HCT116 (cell line): ENCODE results near the gene RAD50. TPM values are rescaled to one million over a fixed set of nuclear protein-coding genes. Genes with fewer than 3 reads are reported as not detected.

Source experiments
- ATAC-seq: fragments of 200-7000 bp; cut with Tn5 transposase; 2 replicates; pipeline ENCODE4 v1.9.1; 2020; ENCODE audit warnings: mild to moderate bottlenecking, moderate library complexity
- BruUV-seq: library from RNA; stranded (reverse); fragments of 400-500 nt; replicated peaks from 2 replicates; lab custom pipeline; 2021; lab: Mats Ljungman, UMichigan
- CTCF ChIA-PET: fragments of 300-600 bp; sonication (Branson Sonifier 250); formaldehyde crosslinking; loops from one replicate; lab custom pipeline; 2021; ENCODE audit warnings: antibody characterized with exemption; lab: Charles Lee
- POLR2A ChIA-PET: fragments of 300-600, 350-600 bp; sonication (Branson Sonifier 250); formaldehyde crosslinking; loops from one replicate; lab custom pipeline; 2021; ENCODE audit warnings: antibody characterized with exemption; lab: Charles Lee
- RAD21 ChIA-PET, 2 experiments: fragments of 300-600 bp; sonication (Branson Sonifier 250); formaldehyde crosslinking; loops; one replicate each; lab custom pipeline; 2023; ENCODE audit warnings: low total read pairs in 2 of 2; ENCODE audit not compliant: uncharacterized antibody in 2 of 2, unreplicated experiment in 2 of 2, low non-redundant PET in 1 of 2; lab: Charles Lee
- DNase-seq: peaks from one replicate; pipeline ENCODE4 v3.0.0-alpha.2; 2010; ENCODE audit warnings: low read depth, low spot score
- H2AFZ ChIP-seq: fragments of 200-600 bp; shearing (Covaris generic), sonication (generic); 2 replicates; pipeline ENCODE4 v1.6.1; 2017; ENCODE audit warnings: low read depth, mixed run types, mixed read lengths, antibody characterized with exemption, low read length; ENCODE audit not compliant: poor library complexity, severe bottlenecking
- H3K27ac ChIP-seq: 2 replicates; pipeline ENCODE4 v1.5.1; 2012; ENCODE audit warnings: low read depth, low read length
- H3K27me3 ChIP-seq: fragments of 200-600 bp; sonication (generic); 2 replicates; pipeline ENCODE4 v1.6.1; 2016; ENCODE audit warnings: mixed run types, low read length, mixed read lengths; ENCODE audit not compliant: insufficient read depth
- H3K36me3 ChIP-seq, 2 experiments: fragments of 200-500 bp in 1 of 2; fragments of 200-600 bp in 1 of 2; sonication (Bioruptor generic) in 1 of 2; sonication (generic) in 1 of 2; 2 replicates each; pipeline versions ENCODE4 v1.5.1 to v1.6.1; 2014 to 2016; ENCODE audit warnings: low read length in 2 of 2, inconsistent platforms in 1 of 2, mixed read lengths in 1 of 2, mixed run types in 1 of 2; ENCODE audit not compliant: insufficient read depth in 2 of 2, control insufficient read depth in 1 of 2
- H3K4me1 ChIP-seq, 2 experiments: fragments of 200-600 bp in 1 of 2; sonication (generic) in 1 of 2; 2 replicates each; pipeline versions ENCODE4 v1.5.1 to v1.6.1; 2012 to 2017; ENCODE audit warnings: low read length in 2 of 2, inconsistent platforms in 1 of 2, mild to moderate bottlenecking in 1 of 2, mixed read lengths in 1 of 2, mixed run types in 1 of 2, moderate library complexity in 1 of 2; ENCODE audit not compliant: insufficient read depth in 2 of 2, control insufficient read depth in 1 of 2
- H3K4me2 ChIP-seq: fragments of 200-600 bp; sonication (generic); 2 replicates; pipeline ENCODE4 v1.6.1; 2017; ENCODE audit warnings: mixed run types, low read length, mixed read lengths
- H3K4me3 ChIP-seq, 2 experiments: fragments of 200-600 bp in 1 of 2; sonication (generic) in 1 of 2; replicated peaks in 1 of 2; 2 replicates each; pipeline ENCODE4 v1.5.1; 2011 to 2016; ENCODE audit warnings: low read length in 2 of 2, control low read depth in 1 of 2, low read depth in 1 of 2, mild to moderate bottlenecking in 1 of 2, mixed read lengths in 1 of 2, mixed run types in 1 of 2
- H3K79me2 ChIP-seq: fragments of 200-600 bp; sonication (generic); 2 replicates; pipeline ENCODE4 v1.6.1; 2017; ENCODE audit warnings: mild to moderate bottlenecking, mixed run types, low read length, moderate library complexity, mixed read lengths; ENCODE audit not compliant: insufficient read depth
- H3K9ac ChIP-seq: fragments of 200-600 bp; sonication (generic); 2 replicates; pipeline ENCODE4 v1.6.1; 2016; ENCODE audit warnings: low read length, mixed read lengths
- H3K9me2 ChIP-seq: fragments of 200-600 bp; sonication (generic), shearing (Covaris generic); 2 replicates; pipeline ENCODE4 v1.6.1; 2017; ENCODE audit warnings: mixed run types, mild to moderate bottlenecking, moderate library complexity; ENCODE audit not compliant: insufficient read depth
- H3K9me3 ChIP-seq, 2 experiments: fragments of 200-500 bp in 1 of 2; fragments of 200-600 bp in 1 of 2; sonication (Bioruptor generic) in 1 of 2; sonication (generic) in 1 of 2; 2 replicates each; pipeline ENCODE4 v1.6.1; 2014 to 2017; ENCODE audit warnings: low read length in 2 of 2, mixed read lengths in 2 of 2, inconsistent platforms in 1 of 2, low read depth in 1 of 2, mild to moderate bottlenecking in 1 of 2, mixed run types in 1 of 2, moderate library complexity in 1 of 2; ENCODE audit not compliant: control insufficient read depth in 1 of 2, insufficient read depth in 1 of 2
- H4K20me1 ChIP-seq: fragments of 200-600 bp; sonication (generic), shearing (Covaris generic); 2 replicates; pipeline ENCODE4 v1.6.1; 2017; ENCODE audit warnings: mixed run types, mild to moderate bottlenecking, moderate library complexity; ENCODE audit not compliant: insufficient read depth
- CEBPB ChIP-seq: IDR thresholded peaks from 2 replicates; pipeline ENCODE4 v1.6.1; 2012; ENCODE audit warnings: low read depth
- EGR1 ChIP-seq: IDR thresholded peaks from 2 replicates; pipeline ENCODE4 v1.6.1; 2012; ENCODE audit warnings: low read depth
- EZH2phosphoT487 ChIP-seq: fragments of 200-600 bp; IDR thresholded peaks from 2 replicates; pipeline ENCODE4 v1.6.1; 2018; ENCODE audit warnings: antibody characterized with exemption, borderline replicate concordance
- FOSL1 ChIP-seq: IDR thresholded peaks from 2 replicates; pipeline ENCODE4 v1.6.1; 2012; ENCODE audit warnings: low read depth
- POLR2A ChIP-seq: IDR thresholded peaks from 2 replicates; pipeline ENCODE4 v1.7.0; 2011; ENCODE audit warnings: borderline replicate concordance; ENCODE audit not compliant: insufficient read depth, insufficient read length; ENCODE audit errors: extremely low read depth
- POLR2AphosphoS5 ChIP-seq: IDR thresholded peaks from 2 replicates; pipeline ENCODE4 v1.6.1; 2011; ENCODE audit warnings: mild to moderate bottlenecking, low read depth, low read length, moderate library complexity
- SIN3A ChIP-seq: IDR thresholded peaks from 2 replicates; pipeline ENCODE4 v1.6.1; 2012; ENCODE audit warnings: low read depth
- TCF7L2 ChIP-seq: IDR thresholded peaks from 2 replicates; pipeline ENCODE4 v1.7.0; 2011; ENCODE audit warnings: borderline replicate concordance, inconsistent platforms; ENCODE audit not compliant: insufficient read depth, insufficient read length; ENCODE audit errors: extremely low read depth
- YY1 ChIP-seq: IDR thresholded peaks from 2 replicates; pipeline ENCODE4 v1.6.1; 2011; ENCODE audit warnings: low read length, low read depth, moderate library complexity, mild to moderate bottlenecking; ENCODE audit not compliant: insufficient replicate concordance; ENCODE audit errors: extremely low read depth
- ZFX ChIP-seq: fragments of 450-650 bp; IDR thresholded peaks from 2 replicates; pipeline ENCODE4 v1.6.1; 2017
- ZNF274 ChIP-seq: fragments of 200-500 bp; sonication (Bioruptor generic); IDR thresholded peaks from 2 replicates; pipeline ENCODE4 v1.6.1; 2014; ENCODE audit warnings: mild to moderate bottlenecking, low read depth, low read length, inconsistent platforms
- intact Hi-C: fragments of 100-400 bp; cut with micrococcal nuclease; formaldehyde crosslinking; loops from 2 replicates; pipeline ENCODE4 v1.10.0; 2022
- total RNA-seq: library from RNA; stranded (reverse); gene quantifications from one replicate; pipeline ENCODE4 v1.2.1, GENCODE V29; 2021; ENCODE audit not compliant: unreplicated experiment
- TF ChIP-seq, protein P1 (sequence below), 3 experiments: fragments of 200-600 bp in 1 of 3; sonication (generic) in 1 of 3; IDR thresholded peaks in 2 of 3; conservative IDR thresholded peaks in 1 of 3; 2 replicates each; pipeline ENCODE4 v1.5.1; 2012 to 2017; ENCODE audit warnings: low read depth in 2 of 3, low read length in 2 of 3, antibody characterized with exemption in 1 of 3, borderline replicate concordance in 1 of 3, control low read depth in 1 of 3, mild to moderate bottlenecking in 1 of 3, mixed read lengths in 1 of 3, mixed run types in 1 of 3, moderate library complexity in 1 of 3; ENCODE audit not compliant: insufficient read depth in 1 of 3
- TF ChIP-seq, protein P2 (sequence below): IDR thresholded peaks from 2 replicates; pipeline ENCODE4 v1.6.1; 2012

The RAD50 gene
- total RNA-seq, 1 experiment from 2014 or later = 43.6 TPM

DNA sequence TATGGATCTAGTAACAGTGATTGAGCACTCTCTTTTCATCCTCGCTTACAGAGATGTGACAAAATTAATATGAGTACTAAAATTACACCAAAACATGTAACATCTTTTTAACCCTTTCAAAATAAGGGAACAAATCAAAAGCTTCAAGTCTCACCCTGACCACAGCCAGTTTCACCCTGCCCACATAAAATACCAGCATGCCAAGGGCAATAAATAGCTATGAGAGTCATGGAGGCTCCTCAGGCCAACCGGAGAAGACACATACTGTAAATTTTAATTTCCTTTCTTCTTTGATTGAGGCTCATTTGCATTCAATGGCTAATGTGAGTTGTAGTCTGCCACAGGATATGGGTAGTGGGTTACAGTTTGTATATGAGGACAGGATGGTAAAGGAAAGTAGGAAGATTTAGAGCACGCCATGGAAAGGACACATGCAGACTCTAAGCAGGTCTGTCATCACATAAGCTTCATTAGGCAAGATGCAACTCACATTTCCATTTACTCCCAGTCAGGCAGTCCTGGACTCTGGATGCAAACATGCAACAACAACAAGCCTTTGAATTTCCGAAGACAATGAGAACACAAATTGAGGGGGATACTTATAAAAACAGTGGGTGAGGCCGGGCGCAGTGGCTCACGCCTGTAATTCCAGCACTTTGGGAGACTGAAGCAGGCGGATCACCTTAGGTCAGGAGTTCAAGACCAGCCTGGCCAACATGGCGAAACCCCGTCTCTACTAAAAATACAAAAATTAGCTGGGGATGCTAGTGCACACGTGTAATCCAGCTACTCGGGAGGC, 128.3 kb downstream of the RAD50 start:
- Histone ChIP-seq H3K79me2 (no peaks in the 10 kb centered on the region), H3K4me2 (no peak overlapping the region), H3K9me2 (no peaks in the 10 kb centered on the region), H4K20me1 (no peaks in the 10 kb centered on the region), H3K36me3 (no peaks in the 10 kb centered on the region), H3K4me1 (peaks cover 0 to 3% of the 10 kb centered on the region in 2 experiments; a peak in 1 of 4 replicates), H3K9me3 (no peaks in the 10 kb centered on the region), H3K9ac (no peak overlapping the region), H3K27ac (no peak overlapping the region), H2AFZ (no peak overlapping the region), H3K27me3 (no peaks in the 10 kb centered on the region), H3K4me3 (no peak overlapping the region)
- no peak for DNase-seq
- CTCF ChIA-PET = no interaction called here
- RAD21 ChIA-PET = no interaction called here
- TF ChIP-seq POLR2AphosphoS5 (no peak), TCF7L2 (no peak), SIN3A (no peak)
- TF ChIP-seq, protein P1, sequence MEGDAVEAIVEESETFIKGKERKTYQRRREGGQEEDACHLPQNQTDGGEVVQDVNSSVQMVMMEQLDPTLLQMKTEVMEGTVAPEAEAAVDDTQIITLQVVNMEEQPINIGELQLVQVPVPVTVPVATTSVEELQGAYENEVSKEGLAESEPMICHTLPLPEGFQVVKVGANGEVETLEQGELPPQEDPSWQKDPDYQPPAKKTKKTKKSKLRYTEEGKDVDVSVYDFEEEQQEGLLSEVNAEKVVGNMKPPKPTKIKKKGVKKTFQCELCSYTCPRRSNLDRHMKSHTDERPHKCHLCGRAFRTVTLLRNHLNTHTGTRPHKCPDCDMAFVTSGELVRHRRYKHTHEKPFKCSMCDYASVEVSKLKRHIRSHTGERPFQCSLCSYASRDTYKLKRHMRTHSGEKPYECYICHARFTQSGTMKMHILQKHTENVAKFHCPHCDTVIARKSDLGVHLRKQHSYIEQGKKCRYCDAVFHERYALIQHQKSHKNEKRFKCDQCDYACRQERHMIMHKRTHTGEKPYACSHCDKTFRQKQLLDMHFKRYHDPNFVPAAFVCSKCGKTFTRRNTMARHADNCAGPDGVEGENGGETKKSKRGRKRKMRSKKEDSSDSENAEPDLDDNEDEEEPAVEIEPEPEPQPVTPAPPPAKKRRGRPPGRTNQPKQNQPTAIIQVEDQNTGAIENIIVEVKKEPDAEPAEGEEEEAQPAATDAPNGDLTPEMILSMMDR (IDR thresholded peaks at IDR 0.05 in 2 of 3, conservative IDR thresholded peaks at IDR 0.05 in 1 of 3; ENCODE audit: borderline replicate concordance in 1 of 3, insufficient read depth in 1 of 3, low read depth in 2 of 3, low read length in 2 of 3) = no peak
- POLR2A ChIA-PET = no interaction called here
- intact Hi-C loops = no loop called here
- ATAC-seq = no peak
- no TSS peak for BruUV-seq

DNA sequence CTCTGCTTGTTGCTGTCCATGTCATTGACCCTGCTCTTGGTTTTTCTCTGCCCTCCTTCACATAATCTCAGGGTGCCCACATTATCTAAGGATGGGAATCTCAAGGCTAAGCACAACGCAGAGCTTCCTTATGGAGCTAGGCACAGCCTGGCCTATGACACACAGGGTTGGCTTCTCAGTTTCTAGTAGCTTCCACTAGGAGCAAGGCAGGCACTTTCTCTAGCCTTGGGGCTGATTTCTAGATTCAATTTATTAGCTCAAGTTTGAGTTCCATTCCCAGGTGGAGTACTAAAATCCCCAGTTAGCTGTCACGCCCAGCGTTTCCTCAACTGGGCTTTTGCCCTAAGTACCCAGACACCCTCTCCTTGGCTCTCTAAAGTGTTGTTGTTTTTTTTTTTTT, 129.4 kb downstream of the RAD50 start:
- intact Hi-C loops = no loop called here
- no peak for TF ChIP-seq EZH2phosphoT487
- TF ChIP-seq CEBPB = no peak
- TF ChIP-seq TCF7L2 = no peak
- no peak for TF ChIP-seq FOSL1
- TF ChIP-seq EGR1 = no peak
- no peak for TF ChIP-seq SIN3A
- TF ChIP-seq POLR2A = no peak
- TF ChIP-seq, protein P2, sequence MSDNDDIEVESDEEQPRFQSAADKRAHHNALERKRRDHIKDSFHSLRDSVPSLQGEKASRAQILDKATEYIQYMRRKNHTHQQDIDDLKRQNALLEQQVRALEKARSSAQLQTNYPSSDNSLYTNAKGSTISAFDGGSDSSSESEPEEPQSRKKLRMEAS = no peak
- TF ChIP-seq ZNF274 = no peak
- no peak for TF ChIP-seq YY1
- no peak for TF ChIP-seq POLR2AphosphoS5
- TF ChIP-seq ZFX = no peak

More for the DNA sequence above, 129.4 kb downstream of the RAD50 start:
- no peaks in the 10 kb centered on the region for H3K9me2 ChIP-seq
- no peak for ATAC-seq
- no peaks in the 10 kb centered on the region for H3K79me2 ChIP-seq
- H3K27me3 ChIP-seq = no peaks in the 10 kb centered on the region
- H2AFZ ChIP-seq = no peak overlapping the region
- no peak for DNase-seq
- H3K9ac ChIP-seq = no peak overlapping the region
- ChIA-PET CTCF (interaction anchor here (1.4 kb wide), 1 partner anchor 160 kb away, joined by 6 read pairs; no protein-coding TSS in a partner anchor), POLR2A (interaction anchor here (0.7 kb wide), 1 partner anchor 51 kb away, joined by 3 read pairs; the partner anchor contains the start of gene KIF3A), RAD21 (interaction anchor here in 1 of 2 experiments (0.7 kb wide), 1 partner anchor 206 kb away, joined by 6 read pairs; no protein-coding TSS in a partner anchor)
- no TSS peak for BruUV-seq
- no peak overlapping the region for H3K4me3 ChIP-seq
- H4K20me1 ChIP-seq = no peaks in the 10 kb centered on the region
- H3K36me3 ChIP-seq = no peaks in the 10 kb centered on the region
- H3K4me2 ChIP-seq = no peak overlapping the region
- H3K4me1 ChIP-seq = peaks cover 0 to 3% of the 10 kb centered on the region in 2 experiments; a peak in 1 of 4 replicates
- no peak overlapping the region for H3K27ac ChIP-seq
- H3K9me3 ChIP-seq = no peaks in the 10 kb centered on the region
